MM.1S (cell line): ENCODE data around the gene SFTA2.

Source experiments
- DNase-seq: peaks from one replicate; pipeline ENCODE4 v3.0.0-alpha.2; 2015
- H2AFZ ChIP-seq: fragments of 300-600 bp; sonication (generic); 2 replicates; pipeline ENCODE4 v1.6.0; 2016; ENCODE audit warnings: antibody characterized with exemption, low read length
- H3F3A ChIP-seq: fragments of 300-600 bp; sonication (generic); 2 replicates; pipeline ENCODE4 v1.6.1; 2016; ENCODE audit warnings: mild to moderate bottlenecking, antibody characterized with exemption, low read length, moderate library complexity, mixed read lengths; ENCODE audit not compliant: insufficient read depth
- H3K27ac ChIP-seq: fragments of 300-600 bp; sonication (generic); 2 replicates; pipeline ENCODE4 v1.5.1; 2016; ENCODE audit warnings: mild to moderate bottlenecking, low read length
- H3K27me3 ChIP-seq: fragments of 300-600 bp; sonication (generic); replicated peaks from 2 replicates; pipeline ENCODE4 v1.6.0; 2016; ENCODE audit warnings: low read length; ENCODE audit not compliant: insufficient read depth
- H3K36me3 ChIP-seq: fragments of 300-600 bp; sonication (generic); replicated peaks from 2 replicates; pipeline ENCODE4 v1.6.1; 2016; ENCODE audit warnings: mild to moderate bottlenecking, low read length, mixed read lengths; ENCODE audit not compliant: insufficient read depth
- H3K4me1 ChIP-seq: fragments of 300-600 bp; sonication (generic); 2 replicates; pipeline ENCODE4 v1.6.1; 2016; ENCODE audit warnings: low read length, mixed read lengths
- H3K4me2 ChIP-seq: fragments of 300-600 bp; sonication (generic); 2 replicates; pipeline ENCODE4 v1.6.0; 2016; ENCODE audit warnings: low read depth, low read length
- H3K4me3 ChIP-seq: fragments of 300-600 bp; sonication (generic); 2 replicates; pipeline ENCODE4 v1.5.1; 2016; ENCODE audit warnings: low read length, mixed read lengths
- H3K79me2 ChIP-seq: fragments of 300-600 bp; sonication (generic); 2 replicates; pipeline ENCODE4 v1.6.1; 2016; ENCODE audit warnings: mixed run types, low read length, mixed read lengths
- H3K9ac ChIP-seq: fragments of 300-600 bp; sonication (generic); 2 replicates; pipeline ENCODE4 v1.6.1; 2016; ENCODE audit warnings: low read length, mixed read lengths
- H3K9me2 ChIP-seq: fragments of 300-600 bp; sonication (generic); replicated peaks from 2 replicates; pipeline ENCODE4 v1.6.1; 2016; ENCODE audit warnings: mild to moderate bottlenecking, low read length, mixed read lengths; ENCODE audit not compliant: insufficient read depth
- H3K9me3 ChIP-seq: fragments of 300-600 bp; sonication (generic); replicated peaks from 2 replicates; pipeline ENCODE4 v1.6.1; 2016; ENCODE audit warnings: mild to moderate bottlenecking, low read length, mixed read lengths; ENCODE audit not compliant: insufficient read depth
- H4K20me1 ChIP-seq: fragments of 300-600 bp; sonication (generic); 2 replicates; pipeline ENCODE4 v1.6.1; 2016; ENCODE audit warnings: mild to moderate bottlenecking, low read length, moderate library complexity, mixed read lengths; ENCODE audit not compliant: insufficient read depth
- EZH2 ChIP-seq: fragments of 300-600 bp; sonication (generic); optimal IDR thresholded peaks from 2 replicates; pipeline ENCODE3; 2017; ENCODE audit warnings: low read depth, mild to moderate bottlenecking, antibody characterized with exemption, low read length, mixed read lengths
- EZH2phosphoT487 ChIP-seq: fragments of 300-600 bp; sonication (generic); IDR thresholded peaks from 2 replicates; pipeline ENCODE4 v1.6.1; 2018; ENCODE audit warnings: antibody characterized with exemption, low read length
- TF ChIP-seq, protein P1 (sequence below): fragments of 300-600 bp; sonication (generic); IDR thresholded peaks from 2 replicates; pipeline ENCODE4 v1.5.1; 2016; ENCODE audit warnings: antibody characterized with exemption, low read length, mixed read lengths

The SFTA2 gene

DNA sequence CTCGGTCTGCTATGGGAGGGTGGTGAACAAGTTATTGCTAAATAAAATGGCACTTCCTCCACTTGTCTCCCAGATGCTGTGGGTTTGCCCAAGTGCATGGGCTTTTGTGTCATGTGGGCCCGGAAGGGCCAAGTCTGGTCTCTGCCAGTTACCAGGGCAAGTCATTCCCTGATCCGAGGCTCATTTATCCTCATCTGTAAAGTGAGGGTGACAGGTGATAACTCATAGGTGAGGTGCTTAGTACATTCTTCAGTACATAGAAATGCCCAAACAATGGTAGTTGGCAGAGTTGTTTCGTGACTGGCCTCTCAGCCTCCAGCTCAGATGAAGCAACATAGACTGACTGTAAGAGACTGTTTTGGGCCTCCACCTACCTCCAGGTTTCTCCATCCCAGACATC, 6.8 kb upstream of the SFTA2 start:
- TF ChIP-seq EZH2phosphoT487 (no peak), EZH2 (no peak)
- TF ChIP-seq, protein P1, sequence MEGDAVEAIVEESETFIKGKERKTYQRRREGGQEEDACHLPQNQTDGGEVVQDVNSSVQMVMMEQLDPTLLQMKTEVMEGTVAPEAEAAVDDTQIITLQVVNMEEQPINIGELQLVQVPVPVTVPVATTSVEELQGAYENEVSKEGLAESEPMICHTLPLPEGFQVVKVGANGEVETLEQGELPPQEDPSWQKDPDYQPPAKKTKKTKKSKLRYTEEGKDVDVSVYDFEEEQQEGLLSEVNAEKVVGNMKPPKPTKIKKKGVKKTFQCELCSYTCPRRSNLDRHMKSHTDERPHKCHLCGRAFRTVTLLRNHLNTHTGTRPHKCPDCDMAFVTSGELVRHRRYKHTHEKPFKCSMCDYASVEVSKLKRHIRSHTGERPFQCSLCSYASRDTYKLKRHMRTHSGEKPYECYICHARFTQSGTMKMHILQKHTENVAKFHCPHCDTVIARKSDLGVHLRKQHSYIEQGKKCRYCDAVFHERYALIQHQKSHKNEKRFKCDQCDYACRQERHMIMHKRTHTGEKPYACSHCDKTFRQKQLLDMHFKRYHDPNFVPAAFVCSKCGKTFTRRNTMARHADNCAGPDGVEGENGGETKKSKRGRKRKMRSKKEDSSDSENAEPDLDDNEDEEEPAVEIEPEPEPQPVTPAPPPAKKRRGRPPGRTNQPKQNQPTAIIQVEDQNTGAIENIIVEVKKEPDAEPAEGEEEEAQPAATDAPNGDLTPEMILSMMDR, result no peak
- Histone ChIP-seq H3K79me2 (no peaks in the 10 kb centered on the region), H3K9ac (no peak overlapping the region), H3K27me3 (peaks cover 41% of the 10 kb centered on the region), H2AFZ (no peak overlapping the region), H4K20me1 (no peaks in the 10 kb centered on the region), H3K4me2 (no peak overlapping the region), H3K4me1 (no peaks in the 10 kb centered on the region), H3F3A (no peaks in the 10 kb centered on the region), H3K4me3 (no peak overlapping the region), H3K36me3 (no peaks in the 10 kb centered on the region), H3K27ac (no peak overlapping the region), H3K9me3 (no peaks in the 10 kb centered on the region), H3K9me2 (no peaks in the 10 kb centered on the region)
- no peak for DNase-seq

DNA sequence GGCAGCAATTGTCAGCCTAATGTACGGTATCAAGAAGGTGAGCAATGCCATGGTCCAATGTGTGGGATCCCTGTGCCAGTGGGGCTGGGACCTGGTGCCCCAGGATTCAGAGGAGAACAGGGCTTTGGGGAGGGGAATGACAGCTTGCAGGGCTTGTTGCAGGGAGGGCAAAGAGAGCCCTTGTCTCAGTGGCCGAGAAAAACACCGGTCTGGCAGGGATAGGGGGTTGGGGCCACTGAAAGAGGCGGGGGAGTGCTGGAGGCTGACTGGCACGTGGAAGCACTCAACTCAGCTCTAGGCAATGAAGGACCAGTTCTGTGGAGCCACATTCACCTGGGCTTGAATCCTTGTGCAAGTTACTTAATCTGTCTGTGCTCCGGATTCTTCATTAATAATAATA, 5.3 kb upstream of the SFTA2 start:
- H3K4me3 ChIP-seq, result no peak overlapping the region

DNA sequence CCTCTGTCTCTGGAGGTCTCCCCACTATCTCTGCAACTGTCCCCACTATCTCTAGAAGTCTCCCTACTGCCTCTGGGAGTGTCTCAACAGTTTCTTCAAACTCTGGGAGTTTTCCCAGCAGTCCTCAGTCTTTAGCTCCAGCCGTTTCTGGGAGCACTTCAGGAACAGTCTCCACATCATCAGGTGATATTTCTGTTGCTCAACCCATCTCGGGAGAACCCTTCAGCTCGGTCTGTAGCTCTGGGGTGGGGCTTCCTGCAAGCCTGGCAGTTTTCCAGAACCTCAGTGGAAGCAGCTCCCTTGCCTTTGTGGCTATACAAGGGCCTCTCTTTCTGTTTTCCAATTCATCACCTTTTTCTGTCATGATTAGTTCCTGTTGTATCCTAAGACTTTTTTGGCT, 3.0 kb upstream of the SFTA2 start:
- Histone ChIP-seq H3K27ac (no peak overlapping the region), H3K27me3 (peaks cover 14% of the 10 kb centered on the region), H2AFZ (no peak overlapping the region), H3K9me2 (no peaks in the 10 kb centered on the region), H3K79me2 (no peaks in the 10 kb centered on the region), H3K36me3 (no peaks in the 10 kb centered on the region), H3K4me1 (no peaks in the 10 kb centered on the region), H3K9ac (no peak overlapping the region), H3K4me3 (no peak overlapping the region), H3K4me2 (no peak overlapping the region), H3K9me3 (no peaks in the 10 kb centered on the region), H3F3A (no peaks in the 10 kb centered on the region), H4K20me1 (no peaks in the 10 kb centered on the region)
- TF ChIP-seq EZH2phosphoT487 (no peak), EZH2 (no peak)
- TF ChIP-seq, protein P1, result no peak
- DNase-seq, result no peak

More for the DNA sequence above, 5.3 kb upstream of the SFTA2 start:
- H3K27ac ChIP-seq, result no peak overlapping the region
- H3K36me3 ChIP-seq, result no peaks in the 10 kb centered on the region
- H3F3A ChIP-seq, result no peaks in the 10 kb centered on the region
- no peaks in the 10 kb centered on the region for H3K4me1 ChIP-seq
- no peak overlapping the region for H2AFZ ChIP-seq
- no peaks in the 10 kb centered on the region for H3K9me3 ChIP-seq
- no peak overlapping the region for H3K9ac ChIP-seq
- no peak for DNase-seq
- H3K4me2 ChIP-seq, result no peak overlapping the region
- H3K79me2 ChIP-seq, result no peaks in the 10 kb centered on the region
- TF ChIP-seq, protein P1, result no peak
- no peak for TF ChIP-seq EZH2phosphoT487
- no peak for TF ChIP-seq EZH2
- no peaks in the 10 kb centered on the region for H4K20me1 ChIP-seq
- H3K9me2 ChIP-seq, result no peaks in the 10 kb centered on the region
- peaks cover 29% of the 10 kb centered on the region for H3K27me3 ChIP-seq
